Measurements from ENCODE around the gene MAN2B2. TPM values are rescaled to one million over a fixed set of nuclear protein-coding genes. Genes with fewer than 3 reads are reported as not detected.

MAN2B2 gene
- total RNA-seq, 1 experiment from 2014 or later, result 30.9 TPM

DNA sequence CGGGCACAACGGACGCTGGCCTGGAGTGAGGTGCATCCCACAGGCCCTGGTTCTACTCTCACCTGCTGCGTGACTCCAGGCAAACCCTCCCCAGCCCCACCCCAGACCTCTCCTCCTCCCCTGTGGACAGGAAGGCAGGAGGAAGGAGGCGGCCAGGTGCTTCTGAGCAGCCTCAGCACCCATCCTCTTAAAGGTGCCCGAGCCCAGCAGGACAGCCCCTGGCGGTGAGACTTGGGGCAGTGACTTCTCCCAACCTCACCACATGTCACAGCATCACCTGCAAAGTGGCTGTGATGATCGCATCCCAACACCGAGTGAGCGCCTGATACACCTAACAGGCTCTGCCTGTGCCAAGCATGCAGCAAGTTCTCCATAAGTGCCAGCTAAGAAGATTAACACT lies 17.1 kb upstream of the MAN2B2 start:
- CTCF ChIA-PET, result no interaction called here
- intact Hi-C loops (cut with micrococcal nuclease; ENCODE audit: unreplicated experiment), result no loop called here
- no peak for TF ChIP-seq CTCF (IDR thresholded peaks at IDR 0.05; ENCODE audit: unreplicated experiment)
- H3K27ac Mint-ChIP-seq (ENCODE audit: unreplicated experiment), result no peak overlapping the region
- no peak overlapping the region for H3K4me3 Mint-ChIP-seq (ENCODE audit: low read depth, unreplicated experiment)
- no peaks in the 10 kb centered on the region for H3K36me3 Mint-ChIP-seq (ENCODE audit: insufficient read depth, unreplicated experiment)
- peaks cover 72% of the 10 kb centered on the region for H3K27me3 Mint-ChIP-seq (ENCODE audit: unreplicated experiment)
- H3K9me3 Mint-ChIP-seq (ENCODE audit: low read depth, unreplicated experiment), result no peaks in the 10 kb centered on the region
- peaks cover 12% of the 10 kb centered on the region for H3K4me1 Mint-ChIP-seq (ENCODE audit: low read depth, unreplicated experiment)
- no peak for DNase-seq
- no TSS peak for BruUV-seq (replicated peaks)

DNA sequence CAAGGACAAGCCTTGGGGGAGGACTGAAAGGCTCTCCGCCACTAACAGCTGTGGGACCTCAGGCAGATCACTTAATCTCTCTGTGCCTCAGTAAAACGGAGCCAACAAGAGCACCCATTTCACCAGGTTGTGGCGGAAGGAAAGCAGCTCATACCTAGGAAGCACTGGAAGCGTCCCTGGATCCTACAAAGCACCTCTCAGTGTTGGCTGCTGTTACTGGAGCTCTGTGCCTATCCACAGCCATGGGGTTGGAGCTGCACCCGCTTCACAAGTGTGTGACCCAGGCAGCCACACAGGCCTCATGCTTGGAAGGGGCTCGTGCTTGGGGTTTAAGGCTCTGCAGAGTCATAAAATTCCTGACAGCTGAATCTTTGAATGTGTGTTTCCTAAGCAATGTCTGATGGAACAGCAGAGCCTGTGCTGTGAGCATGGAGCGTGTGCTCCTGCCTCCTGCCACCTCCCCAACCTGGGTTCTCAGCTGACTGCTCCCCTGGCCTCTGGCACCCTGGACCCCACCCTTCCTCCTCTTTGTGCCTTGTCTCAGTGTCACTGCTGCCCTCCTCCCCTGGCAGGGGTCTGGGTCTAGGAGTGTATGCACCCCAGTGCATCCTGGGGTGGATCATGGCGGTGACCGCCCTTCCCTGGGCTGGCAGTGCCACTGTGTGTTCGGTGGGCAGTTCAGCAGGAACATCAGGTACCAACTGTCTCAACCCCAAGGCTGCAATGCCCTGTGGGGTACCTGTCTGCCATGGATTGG lies 14.4 kb upstream of the MAN2B2 start:
- Mint-ChIP-seq H3K4me3 (ENCODE audit: low read depth, unreplicated experiment) (no peak overlapping the region), H3K36me3 (ENCODE audit: insufficient read depth, unreplicated experiment) (no peaks in the 10 kb centered on the region), H3K27ac (ENCODE audit: unreplicated experiment) (no peak overlapping the region), H3K4me1 (ENCODE audit: low read depth, unreplicated experiment) (no peaks in the 10 kb centered on the region), H3K9me3 (ENCODE audit: low read depth, unreplicated experiment) (no peaks in the 10 kb centered on the region), H3K27me3 (ENCODE audit: unreplicated experiment) (peaks cover 82% of the 10 kb centered on the region)
- TF ChIP-seq CTCF (IDR thresholded peaks at IDR 0.05; ENCODE audit: unreplicated experiment), result no peak
- intact Hi-C loops (cut with micrococcal nuclease; ENCODE audit: unreplicated experiment), result no loop called here
- no TSS peak for BruUV-seq (replicated peaks)
- CTCF ChIA-PET, result interaction anchor here (1.5 kb wide), 1 partner anchor 9 kb away, joined by 3 read pairs; no protein-coding TSS in a partner anchor
- DNase-seq, result no peak

DNA sequence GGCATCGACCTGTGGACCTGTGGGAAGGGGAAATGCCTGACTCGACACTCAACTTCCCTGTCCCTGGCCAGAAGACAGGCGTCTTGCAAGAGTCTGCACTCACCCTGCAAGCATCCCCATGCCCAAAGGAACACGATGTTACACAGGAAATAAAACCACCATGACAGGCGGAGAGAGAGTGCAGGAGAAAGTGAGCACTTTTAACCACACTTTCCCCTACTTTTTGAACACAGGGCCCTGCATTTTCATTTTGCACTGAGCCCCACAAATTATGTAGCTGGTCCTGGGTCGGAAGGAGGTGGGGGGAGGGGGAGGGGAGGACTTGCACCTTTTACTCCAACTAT lies 13.8 kb upstream of the MAN2B2 start:
- intact Hi-C loops (cut with micrococcal nuclease; ENCODE audit: unreplicated experiment), result no loop called here
- TF ChIP-seq CTCF (IDR thresholded peaks at IDR 0.05; ENCODE audit: unreplicated experiment), result no peak

DNA sequence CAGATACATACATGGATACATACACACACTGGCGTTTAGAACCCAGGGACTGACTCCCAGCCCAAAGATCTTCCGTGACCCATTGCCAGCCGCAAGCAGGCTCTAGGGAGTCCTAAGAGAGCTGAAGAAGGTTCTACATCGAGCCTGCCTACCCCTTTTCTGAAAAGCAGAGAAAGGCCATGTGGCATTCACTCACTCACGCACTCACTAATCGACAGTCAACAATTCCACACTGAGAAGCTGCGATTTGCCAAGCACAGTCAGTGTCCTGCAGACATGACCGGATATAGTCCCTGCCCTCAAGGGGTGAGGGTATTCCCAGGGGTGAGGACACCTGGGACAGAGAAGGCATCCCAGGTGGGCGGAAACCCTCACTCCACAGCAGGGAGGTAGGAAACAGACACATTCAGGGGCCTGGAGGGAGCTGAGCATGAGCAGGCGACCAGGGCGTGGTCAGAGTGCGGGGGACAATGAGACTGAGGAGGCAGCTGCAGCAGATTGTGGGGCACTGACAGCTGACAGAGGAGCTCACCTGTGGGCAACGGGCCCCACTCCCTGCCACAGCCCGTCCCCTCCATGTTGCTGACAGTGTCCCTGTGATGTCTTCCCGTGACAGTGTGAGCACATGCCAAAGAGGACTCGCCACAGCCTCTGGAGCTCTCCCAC lies 13.2 kb upstream of the MAN2B2 start:
- H3K4me3 Mint-ChIP-seq (ENCODE audit: low read depth, unreplicated experiment), result no peak overlapping the region
- DNase-seq, result no peak
- intact Hi-C loops (cut with micrococcal nuclease; ENCODE audit: unreplicated experiment), result no loop called here
- no peaks in the 10 kb centered on the region for H3K36me3 Mint-ChIP-seq (ENCODE audit: insufficient read depth, unreplicated experiment)
- TF ChIP-seq CTCF (IDR thresholded peaks at IDR 0.05; ENCODE audit: unreplicated experiment), result no peak
- H3K4me1 Mint-ChIP-seq (ENCODE audit: low read depth, unreplicated experiment), result no peaks in the 10 kb centered on the region
- no peak overlapping the region for H3K27ac Mint-ChIP-seq (ENCODE audit: unreplicated experiment)
- no TSS peak for BruUV-seq (replicated peaks)
- H3K9me3 Mint-ChIP-seq (ENCODE audit: low read depth, unreplicated experiment), result no peaks in the 10 kb centered on the region
- CTCF ChIA-PET, result interaction anchor here (0.7 to 1.5 kb wide), 2 partner anchors 10 to 144 kb away, joined by 3 to 4 read pairs; no protein-coding TSS in a partner anchor
- H3K27me3 Mint-ChIP-seq (ENCODE audit: unreplicated experiment), result peaks cover 87% of the 10 kb centered on the region

More for the DNA sequence above, 13.8 kb upstream of the MAN2B2 start:
- no peak for DNase-seq
- BruUV-seq (replicated peaks), result no TSS peak
- H3K36me3 Mint-ChIP-seq (ENCODE audit: insufficient read depth, unreplicated experiment), result no peaks in the 10 kb centered on the region
- CTCF ChIA-PET, result interaction anchor here (0.7 to 1.5 kb wide), 2 partner anchors 9 to 144 kb away, joined by 3 to 4 read pairs; no protein-coding TSS in a partner anchor
- H3K4me1 Mint-ChIP-seq (ENCODE audit: low read depth, unreplicated experiment), result no peaks in the 10 kb centered on the region
- H3K27ac Mint-ChIP-seq (ENCODE audit: unreplicated experiment), result no peak overlapping the region
- H3K4me3 Mint-ChIP-seq (ENCODE audit: low read depth, unreplicated experiment), result no peak overlapping the region
- no peaks in the 10 kb centered on the region for H3K9me3 Mint-ChIP-seq (ENCODE audit: low read depth, unreplicated experiment)
- H3K27me3 Mint-ChIP-seq (ENCODE audit: unreplicated experiment), result peaks cover 87% of the 10 kb centered on the region
